WTC11 (cell line): ENCODE data around the gene RIMS4.

ENCODE experiments used
- E2F4 ChIP-seq: sonication (generic); formaldehyde crosslinking; IDR thresholded peaks from 2 replicates; pipeline ENCODE4 v1.8.1; 2022; ENCODE audit warnings: low read depth, mild to moderate bottlenecking, moderate library complexity, missing genetic modification reagents, borderline replicate concordance
- FOXP4 ChIP-seq: sonication (generic); formaldehyde crosslinking; IDR thresholded peaks from 2 replicates; pipeline ENCODE4 v1.8.0; 2022; ENCODE audit warnings: mild to moderate bottlenecking, missing genetic modification reagents
- MYBL2 ChIP-seq: sonication (generic); formaldehyde crosslinking; IDR thresholded peaks from 2 replicates; pipeline ENCODE4 v1.8.1; 2023; ENCODE audit warnings: mild to moderate bottlenecking, moderate library complexity, missing genetic modification reagents
- NFE2L1 ChIP-seq: sonication (generic); formaldehyde crosslinking; IDR thresholded peaks from 2 replicates; pipeline ENCODE4 v1.8.1; 2023; ENCODE audit warnings: missing genetic modification reagents
- NR3C1 ChIP-seq: sonication (generic); formaldehyde crosslinking; conservative IDR thresholded peaks from 2 replicates; pipeline ENCODE4 v1.8.1; 2023; ENCODE audit warnings: low read depth, mild to moderate bottlenecking, missing genetic modification reagents
- SMAD4 ChIP-seq: sonication (generic); formaldehyde crosslinking; IDR thresholded peaks from 2 replicates; pipeline ENCODE4 v1.8.0; 2022; ENCODE audit warnings: mild to moderate bottlenecking, missing genetic modification reagents
- SP1 ChIP-seq: sonication (generic); formaldehyde crosslinking; conservative IDR thresholded peaks from 2 replicates; pipeline ENCODE4 v1.8.1; 2022; ENCODE audit warnings: missing genetic modification reagents
- TEAD4 ChIP-seq: sonication (generic); formaldehyde crosslinking; IDR thresholded peaks from 2 replicates; pipeline ENCODE4 v1.8.0; 2022; ENCODE audit warnings: mild to moderate bottlenecking, missing genetic modification reagents
- TF ChIP-seq, protein P1 (sequence below): fragments of 200-600 bp; IDR thresholded peaks from 2 replicates; pipeline ENCODE4 v1.8.0; 2022; ENCODE audit warnings: antibody characterized with exemption
- TF ChIP-seq, protein P2 (sequence below): sonication (generic); formaldehyde crosslinking; IDR thresholded peaks from 2 replicates; pipeline ENCODE4 v1.8.1; 2022; ENCODE audit warnings: low read depth, missing genetic modification reagents, borderline replicate concordance
- TF ChIP-seq, protein P3 (sequence below): sonication (generic); formaldehyde crosslinking; IDR thresholded peaks from 2 replicates; pipeline ENCODE4 v1.8.0; 2023; ENCODE audit warnings: mild to moderate bottlenecking, missing genetic modification reagents
- TF ChIP-seq, protein P4 (sequence below): sonication (generic); formaldehyde crosslinking; IDR thresholded peaks from 2 replicates; pipeline ENCODE4 v1.8.1; 2022; ENCODE audit warnings: mild to moderate bottlenecking, moderate library complexity, missing genetic modification reagents
- TF ChIP-seq, protein P5 (sequence below): sonication (generic); formaldehyde crosslinking; IDR thresholded peaks from 2 replicates; pipeline ENCODE4 v1.8.0; 2023; ENCODE audit warnings: missing genetic modification reagents, mild to moderate bottlenecking, borderline replicate concordance
- TF ChIP-seq, protein P6 (sequence below): sonication (generic); formaldehyde crosslinking; IDR thresholded peaks from 2 replicates; pipeline ENCODE4 v1.8.0; 2022; ENCODE audit warnings: missing genetic modification reagents

DNA sequence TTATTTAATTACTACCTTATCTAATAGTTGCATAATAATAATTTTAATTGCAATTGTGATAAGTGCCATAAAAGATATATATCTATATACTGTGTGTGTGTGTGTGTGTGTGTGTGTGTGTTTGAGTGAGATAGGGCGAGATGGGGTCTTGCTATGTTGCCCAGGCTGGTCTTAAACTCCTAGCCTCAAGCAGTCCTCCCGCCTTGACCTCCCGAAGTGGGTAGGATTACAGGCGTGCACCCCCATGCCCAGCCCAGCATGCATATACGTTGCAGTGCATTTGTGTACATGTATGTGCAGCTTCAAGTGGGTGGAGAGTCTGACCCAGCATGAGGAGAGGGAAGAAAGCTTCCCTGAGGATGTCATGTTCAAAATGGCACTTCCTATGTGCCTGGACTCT is 4.6 kb upstream of the RIMS4 start:
- TF ChIP-seq, protein P1, sequence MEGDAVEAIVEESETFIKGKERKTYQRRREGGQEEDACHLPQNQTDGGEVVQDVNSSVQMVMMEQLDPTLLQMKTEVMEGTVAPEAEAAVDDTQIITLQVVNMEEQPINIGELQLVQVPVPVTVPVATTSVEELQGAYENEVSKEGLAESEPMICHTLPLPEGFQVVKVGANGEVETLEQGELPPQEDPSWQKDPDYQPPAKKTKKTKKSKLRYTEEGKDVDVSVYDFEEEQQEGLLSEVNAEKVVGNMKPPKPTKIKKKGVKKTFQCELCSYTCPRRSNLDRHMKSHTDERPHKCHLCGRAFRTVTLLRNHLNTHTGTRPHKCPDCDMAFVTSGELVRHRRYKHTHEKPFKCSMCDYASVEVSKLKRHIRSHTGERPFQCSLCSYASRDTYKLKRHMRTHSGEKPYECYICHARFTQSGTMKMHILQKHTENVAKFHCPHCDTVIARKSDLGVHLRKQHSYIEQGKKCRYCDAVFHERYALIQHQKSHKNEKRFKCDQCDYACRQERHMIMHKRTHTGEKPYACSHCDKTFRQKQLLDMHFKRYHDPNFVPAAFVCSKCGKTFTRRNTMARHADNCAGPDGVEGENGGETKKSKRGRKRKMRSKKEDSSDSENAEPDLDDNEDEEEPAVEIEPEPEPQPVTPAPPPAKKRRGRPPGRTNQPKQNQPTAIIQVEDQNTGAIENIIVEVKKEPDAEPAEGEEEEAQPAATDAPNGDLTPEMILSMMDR = no peak
- TF ChIP-seq, protein P2, sequence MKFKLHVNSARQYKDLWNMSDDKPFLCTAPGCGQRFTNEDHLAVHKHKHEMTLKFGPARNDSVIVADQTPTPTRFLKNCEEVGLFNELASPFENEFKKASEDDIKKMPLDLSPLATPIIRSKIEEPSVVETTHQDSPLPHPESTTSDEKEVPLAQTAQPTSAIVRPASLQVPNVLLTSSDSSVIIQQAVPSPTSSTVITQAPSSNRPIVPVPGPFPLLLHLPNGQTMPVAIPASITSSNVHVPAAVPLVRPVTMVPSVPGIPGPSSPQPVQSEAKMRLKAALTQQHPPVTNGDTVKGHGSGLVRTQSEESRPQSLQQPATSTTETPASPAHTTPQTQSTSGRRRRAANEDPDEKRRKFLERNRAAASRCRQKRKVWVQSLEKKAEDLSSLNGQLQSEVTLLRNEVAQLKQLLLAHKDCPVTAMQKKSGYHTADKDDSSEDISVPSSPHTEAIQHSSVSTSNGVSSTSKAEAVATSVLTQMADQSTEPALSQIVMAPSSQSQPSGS (CRISPR knock-in tag) = no peak
- TF ChIP-seq, protein P3, sequence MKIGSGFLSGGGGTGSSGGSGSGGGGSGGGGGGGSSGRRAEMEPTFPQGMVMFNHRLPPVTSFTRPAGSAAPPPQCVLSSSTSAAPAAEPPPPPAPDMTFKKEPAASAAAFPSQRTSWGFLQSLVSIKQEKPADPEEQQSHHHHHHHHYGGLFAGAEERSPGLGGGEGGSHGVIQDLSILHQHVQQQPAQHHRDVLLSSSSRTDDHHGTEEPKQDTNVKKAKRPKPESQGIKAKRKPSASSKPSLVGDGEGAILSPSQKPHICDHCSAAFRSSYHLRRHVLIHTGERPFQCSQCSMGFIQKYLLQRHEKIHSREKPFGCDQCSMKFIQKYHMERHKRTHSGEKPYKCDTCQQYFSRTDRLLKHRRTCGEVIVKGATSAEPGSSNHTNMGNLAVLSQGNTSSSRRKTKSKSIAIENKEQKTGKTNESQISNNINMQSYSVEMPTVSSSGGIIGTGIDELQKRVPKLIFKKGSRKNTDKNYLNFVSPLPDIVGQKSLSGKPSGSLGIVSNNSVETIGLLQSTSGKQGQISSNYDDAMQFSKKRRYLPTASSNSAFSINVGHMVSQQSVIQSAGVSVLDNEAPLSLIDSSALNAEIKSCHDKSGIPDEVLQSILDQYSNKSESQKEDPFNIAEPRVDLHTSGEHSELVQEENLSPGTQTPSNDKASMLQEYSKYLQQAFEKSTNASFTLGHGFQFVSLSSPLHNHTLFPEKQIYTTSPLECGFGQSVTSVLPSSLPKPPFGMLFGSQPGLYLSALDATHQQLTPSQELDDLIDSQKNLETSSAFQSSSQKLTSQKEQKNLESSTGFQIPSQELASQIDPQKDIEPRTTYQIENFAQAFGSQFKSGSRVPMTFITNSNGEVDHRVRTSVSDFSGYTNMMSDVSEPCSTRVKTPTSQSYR (CRISPR knock-in tag) = no peak
- TF ChIP-seq, protein P4, sequence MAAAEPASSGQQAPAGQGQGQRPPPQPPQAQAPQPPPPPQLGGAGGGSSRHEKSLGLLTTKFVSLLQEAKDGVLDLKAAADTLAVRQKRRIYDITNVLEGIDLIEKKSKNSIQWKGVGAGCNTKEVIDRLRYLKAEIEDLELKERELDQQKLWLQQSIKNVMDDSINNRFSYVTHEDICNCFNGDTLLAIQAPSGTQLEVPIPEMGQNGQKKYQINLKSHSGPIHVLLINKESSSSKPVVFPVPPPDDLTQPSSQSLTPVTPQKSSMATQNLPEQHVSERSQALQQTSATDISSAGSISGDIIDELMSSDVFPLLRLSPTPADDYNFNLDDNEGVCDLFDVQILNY (CRISPR knock-in tag) = no peak
- TF ChIP-seq, protein P5, sequence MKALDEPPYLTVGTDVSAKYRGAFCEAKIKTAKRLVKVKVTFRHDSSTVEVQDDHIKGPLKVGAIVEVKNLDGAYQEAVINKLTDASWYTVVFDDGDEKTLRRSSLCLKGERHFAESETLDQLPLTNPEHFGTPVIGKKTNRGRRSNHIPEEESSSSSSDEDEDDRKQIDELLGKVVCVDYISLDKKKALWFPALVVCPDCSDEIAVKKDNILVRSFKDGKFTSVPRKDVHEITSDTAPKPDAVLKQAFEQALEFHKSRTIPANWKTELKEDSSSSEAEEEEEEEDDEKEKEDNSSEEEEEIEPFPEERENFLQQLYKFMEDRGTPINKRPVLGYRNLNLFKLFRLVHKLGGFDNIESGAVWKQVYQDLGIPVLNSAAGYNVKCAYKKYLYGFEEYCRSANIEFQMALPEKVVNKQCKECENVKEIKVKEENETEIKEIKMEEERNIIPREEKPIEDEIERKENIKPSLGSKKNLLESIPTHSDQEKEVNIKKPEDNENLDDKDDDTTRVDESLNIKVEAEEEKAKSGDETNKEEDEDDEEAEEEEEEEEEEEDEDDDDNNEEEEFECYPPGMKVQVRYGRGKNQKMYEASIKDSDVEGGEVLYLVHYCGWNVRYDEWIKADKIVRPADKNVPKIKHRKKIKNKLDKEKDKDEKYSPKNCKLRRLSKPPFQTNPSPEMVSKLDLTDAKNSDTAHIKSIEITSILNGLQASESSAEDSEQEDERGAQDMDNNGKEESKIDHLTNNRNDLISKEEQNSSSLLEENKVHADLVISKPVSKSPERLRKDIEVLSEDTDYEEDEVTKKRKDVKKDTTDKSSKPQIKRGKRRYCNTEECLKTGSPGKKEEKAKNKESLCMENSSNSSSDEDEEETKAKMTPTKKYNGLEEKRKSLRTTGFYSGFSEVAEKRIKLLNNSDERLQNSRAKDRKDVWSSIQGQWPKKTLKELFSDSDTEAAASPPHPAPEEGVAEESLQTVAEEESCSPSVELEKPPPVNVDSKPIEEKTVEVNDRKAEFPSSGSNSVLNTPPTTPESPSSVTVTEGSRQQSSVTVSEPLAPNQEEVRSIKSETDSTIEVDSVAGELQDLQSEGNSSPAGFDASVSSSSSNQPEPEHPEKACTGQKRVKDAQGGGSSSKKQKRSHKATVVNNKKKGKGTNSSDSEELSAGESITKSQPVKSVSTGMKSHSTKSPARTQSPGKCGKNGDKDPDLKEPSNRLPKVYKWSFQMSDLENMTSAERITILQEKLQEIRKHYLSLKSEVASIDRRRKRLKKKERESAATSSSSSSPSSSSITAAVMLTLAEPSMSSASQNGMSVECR (CRISPR knock-in tag) = no peak
- TF ChIP-seq SP1 (CRISPR knock-in tag) (no peak), TEAD4 (CRISPR knock-in tag) (no peak), NR3C1 (no peak), E2F4 (CRISPR knock-in tag) (no peak), MYBL2 (CRISPR knock-in tag) (no peak), SMAD4 (CRISPR knock-in tag) (no peak), FOXP4 (CRISPR knock-in tag) (no peak), NFE2L1 (no peak)
- TF ChIP-seq, protein P6, sequence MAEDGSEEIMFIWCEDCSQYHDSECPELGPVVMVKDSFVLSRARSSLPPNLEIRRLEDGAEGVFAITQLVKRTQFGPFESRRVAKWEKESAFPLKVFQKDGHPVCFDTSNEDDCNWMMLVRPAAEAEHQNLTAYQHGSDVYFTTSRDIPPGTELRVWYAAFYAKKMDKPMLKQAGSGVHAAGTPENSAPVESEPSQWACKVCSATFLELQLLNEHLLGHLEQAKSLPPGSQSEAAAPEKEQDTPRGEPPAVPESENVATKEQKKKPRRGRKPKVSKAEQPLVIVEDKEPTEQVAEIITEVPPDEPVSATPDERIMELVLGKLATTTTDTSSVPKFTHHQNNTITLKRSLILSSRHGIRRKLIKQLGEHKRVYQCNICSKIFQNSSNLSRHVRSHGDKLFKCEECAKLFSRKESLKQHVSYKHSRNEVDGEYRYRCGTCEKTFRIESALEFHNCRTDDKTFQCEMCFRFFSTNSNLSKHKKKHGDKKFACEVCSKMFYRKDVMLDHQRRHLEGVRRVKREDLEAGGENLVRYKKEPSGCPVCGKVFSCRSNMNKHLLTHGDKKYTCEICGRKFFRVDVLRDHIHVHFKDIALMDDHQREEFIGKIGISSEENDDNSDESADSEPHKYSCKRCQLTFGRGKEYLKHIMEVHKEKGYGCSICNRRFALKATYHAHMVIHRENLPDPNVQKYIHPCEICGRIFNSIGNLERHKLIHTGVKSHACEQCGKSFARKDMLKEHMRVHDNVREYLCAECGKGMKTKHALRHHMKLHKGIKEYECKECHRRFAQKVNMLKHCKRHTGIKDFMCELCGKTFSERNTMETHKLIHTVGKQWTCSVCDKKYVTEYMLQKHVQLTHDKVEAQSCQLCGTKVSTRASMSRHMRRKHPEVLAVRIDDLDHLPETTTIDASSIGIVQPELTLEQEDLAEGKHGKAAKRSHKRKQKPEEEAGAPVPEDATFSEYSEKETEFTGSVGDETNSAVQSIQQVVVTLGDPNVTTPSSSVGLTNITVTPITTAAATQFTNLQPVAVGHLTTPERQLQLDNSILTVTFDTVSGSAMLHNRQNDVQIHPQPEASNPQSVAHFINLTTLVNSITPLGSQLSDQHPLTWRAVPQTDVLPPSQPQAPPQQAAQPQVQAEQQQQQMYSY (CRISPR knock-in tag) = no peak
